HepG2 (cell line): ENCODE measurements around the gene GNAL. TPM values are rescaled to one million over a fixed set of nuclear protein-coding genes. Genes with fewer than 3 reads are reported as not detected.

Experiments
- AHR ChIP-seq: IDR thresholded peaks from 2 replicates; pipeline ENCODE4 v1.6.1; 2018; ENCODE audit warnings: missing genetic modification reagents, missing compliant biosample characterization
- ATAD3A ChIP-seq: sonication (generic); formaldehyde crosslinking; IDR thresholded peaks from 2 replicates; pipeline ENCODE4 v1.4.0; 2020; ENCODE audit warnings: missing genetic modification reagents
- EHMT2 ChIP-seq: fragments of 200-600 bp; sonication (generic); IDR thresholded peaks from 2 replicates; pipeline ENCODE4 v1.7.0; 2017; ENCODE audit warnings: antibody characterized with exemption, low read depth, low read length, borderline replicate concordance
- EP300 ChIP-seq, 3 experiments: sonication (generic) in 1 of 3; formaldehyde crosslinking in 1 of 3; IDR thresholded peaks; 2 replicates each; pipeline versions ENCODE4 v1.5.1 to v1.6.1; 2011 to 2020; ENCODE audit warnings: low read depth in 2 of 3, low read length in 2 of 3, borderline replicate concordance in 1 of 3, improper control_type of control experiment in 1 of 3, mild to moderate bottlenecking in 1 of 3, missing genetic modification reagents in 1 of 3, moderate library complexity in 1 of 3
- HNRNPL ChIP-seq: fragments of 200-400 bp; formaldehyde crosslinking; IDR thresholded peaks from 2 replicates; pipeline ENCODE4 v1.6.1; 2017; ENCODE audit warnings: mild to moderate bottlenecking, low read depth, low read length
- MBD4 ChIP-seq: IDR thresholded peaks from 2 replicates; pipeline ENCODE4 v1.6.1; 2012; ENCODE audit warnings: low read length, inconsistent platforms, borderline replicate concordance
- RBAK ChIP-seq: sonication (generic); formaldehyde crosslinking; IDR thresholded peaks from 2 replicates; pipeline ENCODE4 v1.5.1; 2020; ENCODE audit warnings: mild to moderate bottlenecking, missing genetic modification reagents
- TERF1 ChIP-seq: sonication (generic); formaldehyde crosslinking; IDR thresholded peaks from 2 replicates; pipeline ENCODE4 v1.8.0; 2022; ENCODE audit warnings: mild to moderate bottlenecking, missing genetic modification reagents, moderate library complexity
- TOPORS ChIP-seq: sonication (generic); formaldehyde crosslinking; IDR thresholded peaks from 2 replicates; pipeline ENCODE4 v1.8.0; 2023; ENCODE audit warnings: mild to moderate bottlenecking, missing genetic modification reagents
- ZFX ChIP-seq: sonication (generic); formaldehyde crosslinking; IDR thresholded peaks from 2 replicates; pipeline ENCODE4 v1.4.0; 2020; ENCODE audit warnings: mild to moderate bottlenecking, low read depth, missing genetic modification reagents, moderate library complexity
- ZMYM2 ChIP-seq: sonication (generic); formaldehyde crosslinking; IDR thresholded peaks from 2 replicates; pipeline ENCODE4 v1.8.0; 2022; ENCODE audit warnings: mild to moderate bottlenecking, missing genetic modification reagents
- ZNF501 ChIP-seq: sonication (generic); formaldehyde crosslinking; IDR thresholded peaks from 2 replicates; pipeline ENCODE4 v1.5.1; 2020; ENCODE audit warnings: mild to moderate bottlenecking, moderate library complexity, missing genetic modification reagents
- ZNF724P ChIP-seq: sonication (generic); formaldehyde crosslinking; IDR thresholded peaks from 2 replicates; pipeline ENCODE4 v1.8.0; 2022; ENCODE audit warnings: missing genetic modification reagents, borderline replicate concordance
- polyA plus RNA-seq, 8 experiments: library from polyadenylated mRNA; depleted of rRNA in 3 of 8; stranded (reverse) in 7 of 8; unstranded in 1 of 8; fragments of >200 nt; fragmentation: Illumina TruSeq in 4 of 8; extraction: Trizol in 4 of 8; gene quantifications; 2 replicates each; pipeline versions ENCODE4 v1.2.1 to v1.2.3, GENCODE V29; 2011 to 2016; ENCODE audit warnings: low read depth in 4 of 8, missing spikeins in 1 of 8, mixed read lengths in 1 of 8; ENCODE audit not compliant: insufficient read depth in 1 of 8
- total RNA-seq, 5 experiments: library from RNA; depleted of rRNA; stranded (reverse); fragments of >200 nt; fragmentation: Illumina TruSeq; extraction: Trizol; gene quantifications; 2 replicates each; pipeline ENCODE4 v1.2.3, GENCODE V29; 2016; ENCODE audit warnings: low read depth in 1 of 5
- TF ChIP-seq, protein P1 (sequence below), 2 experiments: fragments of 450-650 bp in 1 of 2; sonication (generic) in 1 of 2; formaldehyde crosslinking in 1 of 2; IDR thresholded peaks; 2 replicates each; pipeline versions ENCODE4 v1.6.1 to v1.8.0; 2016 to 2022; ENCODE audit warnings: antibody characterized with exemption in 1 of 2, mild to moderate bottlenecking in 1 of 2, missing genetic modification reagents in 1 of 2
- TF ChIP-seq, protein P2 (sequence below): sonication (generic); IDR thresholded peaks from 2 replicates; pipeline ENCODE4 v1.6.1; 2016; ENCODE audit warnings: low read depth, borderline replicate concordance

The GNAL gene
- total and polyA plus RNA-seq, 2 of the 13 experiments (the other 11 are each of a cell fraction or from before 2014, with no cell fraction given): 0.87 to 1.4 TPM

GRCh38 chr18:11851146-11851805 is 162.2 kb downstream of the GNAL start, which contains the start of gene CHMP1B (continued):
- TF ChIP-seq, protein P1, sequence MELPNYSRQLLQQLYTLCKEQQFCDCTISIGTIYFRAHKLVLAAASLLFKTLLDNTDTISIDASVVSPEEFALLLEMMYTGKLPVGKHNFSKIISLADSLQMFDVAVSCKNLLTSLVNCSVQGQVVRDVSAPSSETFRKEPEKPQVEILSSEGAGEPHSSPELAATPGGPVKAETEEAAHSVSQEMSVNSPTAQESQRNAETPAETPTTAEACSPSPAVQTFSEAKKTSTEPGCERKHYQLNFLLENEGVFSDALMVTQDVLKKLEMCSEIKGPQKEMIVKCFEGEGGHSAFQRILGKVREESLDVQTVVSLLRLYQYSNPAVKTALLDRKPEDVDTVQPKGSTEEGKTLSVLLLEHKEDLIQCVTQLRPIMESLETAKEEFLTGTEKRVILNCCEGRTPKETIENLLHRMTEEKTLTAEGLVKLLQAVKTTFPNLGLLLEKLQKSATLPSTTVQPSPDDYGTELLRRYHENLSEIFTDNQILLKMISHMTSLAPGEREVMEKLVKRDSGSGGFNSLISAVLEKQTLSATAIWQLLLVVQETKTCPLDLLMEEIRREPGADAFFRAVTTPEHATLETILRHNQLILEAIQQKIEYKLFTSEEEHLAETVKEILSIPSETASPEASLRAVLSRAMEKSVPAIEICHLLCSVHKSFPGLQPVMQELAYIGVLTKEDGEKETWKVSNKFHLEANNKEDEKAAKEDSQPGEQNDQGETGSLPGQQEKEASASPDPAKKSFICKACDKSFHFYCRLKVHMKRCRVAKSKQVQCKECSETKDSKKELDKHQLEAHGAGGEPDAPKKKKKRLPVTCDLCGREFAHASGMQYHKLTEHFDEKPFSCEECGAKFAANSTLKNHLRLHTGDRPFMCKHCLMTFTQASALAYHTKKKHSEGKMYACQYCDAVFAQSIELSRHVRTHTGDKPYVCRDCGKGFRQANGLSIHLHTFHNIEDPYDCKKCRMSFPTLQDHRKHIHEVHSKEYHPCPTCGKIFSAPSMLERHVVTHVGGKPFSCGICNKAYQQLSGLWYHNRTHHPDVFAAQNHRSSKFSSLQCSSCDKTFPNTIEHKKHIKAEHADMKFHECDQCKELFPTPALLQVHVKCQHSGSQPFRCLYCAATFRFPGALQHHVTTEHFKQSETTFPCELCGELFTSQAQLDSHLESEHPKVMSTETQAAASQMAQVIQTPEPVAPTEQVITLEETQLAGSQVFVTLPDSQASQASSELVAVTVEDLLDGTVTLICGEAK (IDR thresholded peaks at IDR 0.05): no peak
- TF ChIP-seq, protein P1 (CRISPR knock-in tag; IDR thresholded peaks at IDR 0.05): peak; percentile 79; the same call in 1 of the 2 replicates
- TF ChIP-seq TERF1 (0 out of 2 replicates have a peak, but pooled peaks have one; percentile 35), EHMT2 (no peak), ZMYM2 (CRISPR knock-in tag) (no peak), TOPORS (no peak), MBD4 (no peak), ATAD3A (no peak), ZFX (peak; percentile 87), AHR (CRISPR knock-in tag) (no peak), ZNF501 (CRISPR knock-in tag) (peak; percentile 99), EP300 (IDR thresholded peaks at IDR 0.05; ENCODE audit: low read depth in 2 of 2, low read length in 2 of 2) (peak in 1 of 2 experiments; percentile 39; a peak in 2 of 4 replicates), EP300 (CRISPR knock-in tag; IDR thresholded peaks at IDR 0.05; ENCODE audit: borderline replicate concordance) (no peak; the same call in 1 of the 2 replicates), RBAK (no peak), ZNF724P (CRISPR knock-in tag) (no peak), HNRNPL (no peak)
- TF ChIP-seq, protein P2, sequence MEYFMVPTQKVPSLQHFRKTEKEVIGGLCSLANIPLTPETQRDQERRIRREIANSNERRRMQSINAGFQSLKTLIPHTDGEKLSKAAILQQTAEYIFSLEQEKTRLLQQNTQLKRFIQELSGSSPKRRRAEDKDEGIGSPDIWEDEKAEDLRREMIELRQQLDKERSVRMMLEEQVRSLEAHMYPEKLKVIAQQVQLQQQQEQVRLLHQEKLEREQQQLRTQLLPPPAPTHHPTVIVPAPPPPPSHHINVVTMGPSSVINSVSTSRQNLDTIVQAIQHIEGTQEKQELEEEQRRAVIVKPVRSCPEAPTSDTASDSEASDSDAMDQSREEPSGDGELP: peak; percentile 55; the same call in 1 of the 2 replicates
